ENCODE results near the gene ZFP3.

DNA sequence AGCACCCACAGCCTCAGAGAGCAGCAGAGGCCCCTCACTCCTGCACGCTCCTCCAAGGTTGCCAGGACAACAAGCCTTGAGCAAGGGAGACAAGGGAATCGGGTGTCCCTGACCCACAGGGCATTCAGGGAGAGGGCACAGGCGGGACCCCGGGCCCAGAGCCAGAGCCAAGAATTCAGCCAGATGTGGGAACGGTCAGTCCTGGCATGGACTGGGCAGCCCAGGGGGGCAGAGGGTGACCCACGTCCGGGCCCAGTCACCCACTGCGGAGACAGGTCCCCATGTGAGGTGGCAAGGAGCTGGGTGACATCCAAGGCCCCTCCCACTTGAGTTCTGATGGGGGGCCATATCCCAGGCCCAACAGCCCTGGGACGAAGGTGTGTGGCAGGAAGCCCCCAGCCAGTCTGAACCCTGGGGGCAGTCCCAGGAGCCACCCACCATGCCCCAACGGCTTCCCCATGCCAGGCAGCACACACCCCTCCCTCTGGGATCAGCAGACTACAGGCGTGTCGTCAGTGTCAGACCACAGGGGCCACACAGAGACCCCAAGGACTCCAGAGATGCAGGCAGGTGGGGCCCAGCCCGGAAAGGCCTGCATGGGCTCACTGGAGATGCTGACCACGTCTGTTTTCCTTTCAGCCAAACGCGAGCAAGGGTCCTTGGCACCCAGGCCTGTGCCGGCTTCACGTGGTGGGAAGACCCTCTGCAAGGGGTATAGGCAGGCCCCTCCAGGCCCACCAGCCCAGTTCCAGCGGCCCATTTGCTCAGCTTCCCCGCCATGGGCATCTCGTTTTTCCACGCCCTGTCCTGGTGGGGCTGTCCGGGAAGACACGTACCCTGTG, 60.6 kb downstream of the ZFP3 start:
- TF ChIP-seq, protein P1, sequence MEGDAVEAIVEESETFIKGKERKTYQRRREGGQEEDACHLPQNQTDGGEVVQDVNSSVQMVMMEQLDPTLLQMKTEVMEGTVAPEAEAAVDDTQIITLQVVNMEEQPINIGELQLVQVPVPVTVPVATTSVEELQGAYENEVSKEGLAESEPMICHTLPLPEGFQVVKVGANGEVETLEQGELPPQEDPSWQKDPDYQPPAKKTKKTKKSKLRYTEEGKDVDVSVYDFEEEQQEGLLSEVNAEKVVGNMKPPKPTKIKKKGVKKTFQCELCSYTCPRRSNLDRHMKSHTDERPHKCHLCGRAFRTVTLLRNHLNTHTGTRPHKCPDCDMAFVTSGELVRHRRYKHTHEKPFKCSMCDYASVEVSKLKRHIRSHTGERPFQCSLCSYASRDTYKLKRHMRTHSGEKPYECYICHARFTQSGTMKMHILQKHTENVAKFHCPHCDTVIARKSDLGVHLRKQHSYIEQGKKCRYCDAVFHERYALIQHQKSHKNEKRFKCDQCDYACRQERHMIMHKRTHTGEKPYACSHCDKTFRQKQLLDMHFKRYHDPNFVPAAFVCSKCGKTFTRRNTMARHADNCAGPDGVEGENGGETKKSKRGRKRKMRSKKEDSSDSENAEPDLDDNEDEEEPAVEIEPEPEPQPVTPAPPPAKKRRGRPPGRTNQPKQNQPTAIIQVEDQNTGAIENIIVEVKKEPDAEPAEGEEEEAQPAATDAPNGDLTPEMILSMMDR (IDR thresholded peaks at IDR 0.05), result no peak
- no peak for TF ChIP-seq POLR2A (IDR thresholded peaks at IDR 0.05)
